Stimulated activated CD8-positive, alpha-beta memory T cell treated with anti-CD3 and anti-CD28 coated beads, Interleukin-7, amount 100 ng/mL, for 24 hours (primary cell): ENCODE data around the gene TEDC1.
"Not testable (repeated sequence)": the region's sequence is repeated elsewhere in the genome, so short reads cannot be mapped to it uniquely, and the experiment has no call there.

Source experiments
- DNase-seq: peaks from one replicate; pipeline ENCODE4 v3.0.0-alpha.2; 2020; ENCODE audit warnings: low read depth

The TEDC1 gene

GRCh38 chr14:105540811-105541210 lies 49.8 kb downstream of the TEDC1 start:
- no peak for DNase-seq

- no peak for DNase-seq
Measured at GRCh38 chr14:105541218-105541875, 50.3 kb downstream of the TEDC1 start.

DNA sequence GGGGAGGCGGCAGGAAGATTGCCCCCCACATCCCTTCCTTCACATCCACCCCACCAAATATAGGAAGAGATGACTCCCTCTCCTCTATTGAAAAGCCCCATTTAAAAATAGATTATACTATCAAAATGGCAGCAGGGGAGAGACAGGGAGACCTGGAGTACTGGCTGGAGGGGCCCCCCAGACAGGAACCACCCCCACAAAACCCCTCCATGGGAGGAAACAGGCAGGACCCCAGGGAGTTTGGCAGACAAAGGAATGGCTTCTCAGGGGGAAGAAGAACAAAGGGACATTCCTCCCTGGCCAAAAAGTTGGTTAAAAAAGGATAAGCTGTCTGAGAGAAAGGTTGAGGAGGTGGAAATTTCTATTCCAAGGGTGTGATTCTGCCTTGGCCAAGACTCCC lies 54.6 kb downstream of the TEDC1 start:
- not testable (repeated sequence) for DNase-seq

DNA sequence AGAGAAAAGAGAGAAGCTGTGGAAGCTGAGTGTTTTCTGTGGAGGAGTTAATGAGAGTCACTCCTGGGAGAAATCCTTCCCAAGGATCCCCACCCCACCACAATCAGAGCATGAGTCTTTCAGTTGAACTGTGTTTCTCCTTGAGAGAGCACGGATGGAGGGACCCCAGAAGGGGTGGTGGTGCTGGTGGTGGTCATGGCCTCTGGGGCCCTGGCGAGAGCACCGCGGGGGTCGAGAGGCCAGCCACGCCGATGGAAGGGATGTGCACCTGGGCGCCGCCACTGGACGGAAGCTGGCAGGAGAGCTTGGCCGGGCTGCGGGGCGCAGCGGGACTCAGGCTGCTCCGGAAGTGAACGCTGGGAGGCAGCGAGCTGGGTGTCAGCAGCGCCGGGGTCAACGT lies 55.4 kb downstream of the TEDC1 start:
- not testable (repeated sequence) for DNase-seq

DNA sequence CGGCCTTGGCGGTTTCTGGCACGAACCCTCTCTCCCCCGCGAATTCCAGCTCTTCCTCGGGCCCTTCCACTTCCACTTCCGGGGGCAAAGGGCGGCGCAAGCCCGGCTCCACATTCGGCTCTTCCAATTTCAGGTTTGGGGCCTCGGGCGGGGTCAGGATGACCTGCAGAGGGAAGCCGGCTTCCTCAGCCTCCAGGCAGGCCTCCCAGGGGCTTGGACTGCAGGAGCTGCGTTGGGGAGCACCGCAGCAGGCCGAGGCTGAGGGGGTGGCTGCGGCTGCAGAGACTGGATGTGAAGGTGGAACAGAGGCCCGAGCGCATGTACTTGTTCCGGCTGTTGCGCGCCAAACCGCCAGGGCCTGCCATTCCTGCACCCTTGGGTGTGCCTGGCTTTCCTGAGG lies 56.0 kb downstream of the TEDC1 start:
- DNase-seq, result not testable (repeated sequence)

DNA sequence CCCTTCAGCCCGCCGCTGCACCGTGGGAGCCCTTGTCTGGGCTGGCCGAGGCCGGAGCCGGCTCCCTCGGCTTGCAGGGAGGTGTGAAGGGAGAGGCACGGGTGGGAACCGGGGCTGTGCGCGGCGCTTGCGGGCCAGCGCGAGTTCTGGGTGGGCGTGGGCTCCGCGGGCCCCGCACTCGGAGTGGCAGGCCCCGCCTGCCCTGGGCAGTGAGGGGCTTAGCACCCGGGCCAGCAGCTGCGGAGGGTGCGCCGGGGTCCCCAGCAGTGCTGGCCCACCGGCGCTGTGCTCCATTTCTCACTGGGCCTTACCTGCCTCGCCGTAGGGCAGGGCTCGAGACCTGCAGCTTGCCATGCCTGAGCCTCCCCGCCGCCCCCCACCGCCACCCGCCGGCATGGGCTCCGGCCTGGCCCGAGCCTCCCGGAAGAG lies 56.7 kb downstream of the TEDC1 start:
- DNase-seq, result no peak
